GM19468 (cell line): ENCODE data around the gene DHX38.
A peak's percentile ranks its signal among the peaks of the same experiment; 100 is the strongest.
"Not testable (repeated sequence)": the region's sequence is repeated elsewhere in the genome, so short reads cannot be mapped to it uniquely, and the experiment has no call there.

Source experiments
- ATAC-seq: cut with Tn5 transposase; IDR thresholded peaks from one replicate; pipeline ENCODE4 v1.9.1; 2021; ENCODE audit warnings: mild to moderate bottlenecking, moderate library complexity, moderate number of reproducible peaks; ENCODE audit not compliant: unreplicated experiment; ENCODE audit errors: extremely low read depth

Gene DHX38

DNA sequence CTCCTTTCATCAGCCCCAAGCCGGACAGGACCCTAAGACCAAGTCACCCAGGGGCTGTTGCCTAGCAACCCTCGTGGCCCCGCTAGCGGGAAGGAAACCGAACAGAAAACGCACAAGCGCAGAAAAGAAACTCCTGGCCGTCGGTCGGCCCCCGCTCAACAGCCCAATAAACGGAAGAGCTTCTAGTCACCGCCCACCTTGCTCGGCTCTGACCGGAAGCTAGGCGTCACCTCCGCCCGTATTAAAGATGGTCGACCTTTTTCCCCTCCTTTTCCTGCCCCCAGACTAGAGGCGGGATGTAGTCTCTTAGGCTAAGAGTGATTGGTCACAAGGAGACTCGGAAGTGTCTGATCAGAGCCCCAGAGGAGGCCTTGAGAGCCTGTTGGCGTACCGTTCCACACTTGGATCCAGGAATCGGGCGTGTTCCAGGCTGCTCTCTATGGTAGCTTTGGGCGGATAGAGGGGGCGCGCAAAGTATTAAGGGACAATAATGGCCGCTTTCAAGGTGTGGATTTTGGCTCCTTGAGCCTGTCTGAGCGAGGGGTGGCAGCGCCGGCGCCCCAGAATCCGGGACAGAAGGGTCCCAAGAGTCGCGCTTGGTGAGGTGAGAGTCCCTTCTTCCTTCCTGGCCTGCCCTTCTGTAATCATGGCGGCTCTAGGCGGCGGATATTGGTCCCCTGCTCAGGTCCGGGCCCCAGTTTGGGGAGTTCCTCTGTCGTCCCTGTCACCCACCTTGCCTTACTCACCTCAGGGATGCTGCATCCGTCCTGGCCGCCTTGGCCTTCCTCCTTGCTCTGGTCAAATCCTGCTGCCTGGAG lies at the start of gene DHX38, which contains the start of gene TXNL4B:
Gene DHX38, plus strand, starts transcription at position 400 of the 818 bp plus-strand sequence. CDS start 2,311 bp downstream, outside the sequence.
Gene TXNL4B, minus strand, starts transcription at position 173 of the 818 bp plus-strand sequence. CDS start 2,871 bp downstream, outside the sequence.
- peak; percentile 96 for ATAC-seq

- no peak for ATAC-seq
Observed at GRCh38 chr16:72044296-72044695, 49.4 kb upstream of the DHX38 start.

DNA sequence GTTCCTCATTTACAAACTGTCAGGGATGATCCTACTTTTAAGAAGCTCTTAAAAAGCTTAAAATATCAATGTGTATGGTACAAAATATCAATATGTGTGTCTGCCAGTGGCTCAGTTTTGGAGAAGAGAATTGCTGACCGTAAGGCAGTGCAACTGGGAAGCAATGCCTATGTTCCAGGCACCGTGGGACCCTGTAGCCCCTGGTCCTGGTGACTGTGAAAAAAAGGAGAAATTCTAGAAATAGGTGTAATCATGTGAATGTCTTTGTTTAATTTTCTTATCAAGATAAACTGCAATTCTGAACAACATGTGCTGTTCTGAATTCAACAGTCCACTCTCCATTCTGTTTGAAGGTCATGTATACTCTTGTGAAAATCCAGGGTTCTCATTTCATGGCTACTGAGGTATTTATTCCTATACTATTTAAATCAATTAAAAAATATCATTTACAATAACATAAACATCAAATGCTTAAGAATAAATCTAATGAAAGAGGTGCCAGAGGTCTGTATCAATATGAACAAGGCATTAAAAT lies 48.8 kb upstream of the DHX38 start:
- no peak for ATAC-seq

DNA sequence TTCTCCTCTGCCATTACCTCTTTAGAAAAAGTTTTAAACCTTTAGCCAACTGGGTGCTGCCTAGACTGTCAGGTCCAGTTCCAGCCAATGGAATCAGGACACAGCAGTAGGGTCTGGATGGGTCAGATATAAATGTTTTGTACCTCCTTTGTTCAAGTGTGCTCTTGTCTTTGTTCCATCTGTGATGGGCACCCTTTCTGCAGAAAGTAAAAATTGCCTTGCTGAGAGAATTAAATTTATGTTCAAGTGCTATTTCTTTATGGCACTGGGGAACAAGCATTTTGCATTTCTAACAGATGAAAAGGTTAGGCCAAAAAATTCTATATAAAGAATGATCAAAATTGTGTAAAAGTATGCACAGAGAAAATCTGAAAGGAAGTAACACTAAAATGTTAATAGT lies 44.5 kb upstream of the DHX38 start:
- no peak for ATAC-seq

DNA sequence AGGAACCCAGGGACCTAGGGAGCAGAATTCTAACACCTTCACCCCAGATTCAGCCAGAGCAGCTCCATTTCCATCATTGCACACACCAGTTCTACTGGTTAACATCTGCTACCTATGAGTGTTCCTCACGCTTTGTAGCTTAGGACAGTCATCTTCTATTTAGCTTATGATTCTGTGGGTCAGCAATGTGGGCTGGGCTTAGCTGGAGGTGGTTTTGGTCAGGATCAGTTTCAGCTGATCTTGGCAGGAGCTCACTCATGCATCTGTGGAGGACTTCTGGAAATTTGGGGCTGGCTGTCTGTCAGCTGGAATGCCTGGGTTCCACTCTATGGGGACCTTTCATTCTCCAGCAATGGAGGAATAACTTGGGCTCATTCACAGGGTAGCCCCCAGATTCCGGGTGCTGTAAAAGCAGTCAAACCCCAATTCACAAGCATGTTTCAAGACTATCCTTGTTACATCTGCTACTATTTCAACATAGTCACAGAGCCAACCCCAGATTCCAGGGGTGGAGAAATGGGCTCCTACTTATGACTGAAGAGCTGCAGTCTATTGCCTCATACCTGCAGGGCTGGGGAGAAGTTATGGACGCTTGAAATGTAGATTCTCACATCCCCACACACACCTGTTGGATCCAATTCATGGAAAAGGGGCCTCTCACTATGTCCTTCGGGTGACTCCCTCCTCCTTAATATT lies 42.7 kb upstream of the DHX38 start:
- ATAC-seq, result no peak

- ATAC-seq, result no peak
Observed at GRCh38 chr16:72051818-72052217, 41.8 kb upstream of the DHX38 start.

DNA sequence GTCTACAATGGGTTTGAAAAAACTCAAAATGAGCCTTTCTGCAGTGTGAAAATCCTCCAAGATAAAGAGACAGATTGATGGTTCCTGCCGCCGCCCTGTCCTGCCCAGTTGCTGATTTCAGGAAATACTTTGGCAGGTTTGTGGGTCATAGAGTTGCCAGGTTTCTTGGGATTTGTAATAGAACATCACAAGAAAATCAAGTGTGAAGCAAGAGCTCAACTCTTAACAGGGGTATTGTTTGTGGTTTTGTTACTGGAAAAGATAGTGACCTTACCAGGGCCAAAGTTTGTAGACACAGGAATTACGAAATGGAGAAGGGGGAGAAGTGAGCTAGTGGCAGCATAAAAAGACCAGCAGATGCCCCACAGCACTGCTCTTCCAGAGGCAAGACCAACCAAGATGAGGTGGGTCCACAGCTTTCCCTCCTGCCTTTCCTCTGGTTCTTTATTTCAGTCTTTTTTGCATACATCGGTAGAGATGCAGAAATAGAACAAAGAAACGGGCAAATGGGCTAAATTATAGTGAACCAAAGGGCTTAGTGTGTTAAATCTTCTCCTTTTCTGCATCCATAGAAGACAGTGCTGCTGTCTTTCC lies 39.3 kb upstream of the DHX38 start, which contains the start of gene HP:
Gene HP, plus strand, starts transcription at position 252 of the 594 bp plus-strand sequence. Its CDS starts 148 bp downstream, at position 400.
- not testable (repeated sequence) for ATAC-seq

DNA sequence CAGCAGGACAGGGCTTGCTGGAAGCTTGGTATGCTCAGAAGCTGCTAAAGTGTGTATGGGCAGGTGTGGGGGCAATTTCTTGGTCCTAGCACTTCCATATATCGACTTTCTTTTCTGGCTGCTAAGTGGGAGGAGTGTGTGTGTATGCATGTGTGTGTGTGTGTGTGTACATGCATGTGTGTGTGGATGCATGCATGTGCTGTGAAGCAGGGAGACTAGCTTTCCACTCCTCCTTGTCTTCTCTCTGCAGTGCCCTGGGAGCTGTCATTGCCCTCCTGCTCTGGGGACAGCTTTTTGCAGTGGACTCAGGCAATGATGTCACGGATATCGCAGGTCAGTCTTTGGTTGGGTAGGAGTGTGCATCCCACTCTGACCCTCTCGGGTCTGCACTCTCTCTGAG lies 37.7 kb upstream of the DHX38 start:
- ATAC-seq, result no peak

GRCh38 chr16:72057313-72057712 lies 36.3 kb upstream of the DHX38 start:
- ATAC-seq, result not testable (repeated sequence)

DNA sequence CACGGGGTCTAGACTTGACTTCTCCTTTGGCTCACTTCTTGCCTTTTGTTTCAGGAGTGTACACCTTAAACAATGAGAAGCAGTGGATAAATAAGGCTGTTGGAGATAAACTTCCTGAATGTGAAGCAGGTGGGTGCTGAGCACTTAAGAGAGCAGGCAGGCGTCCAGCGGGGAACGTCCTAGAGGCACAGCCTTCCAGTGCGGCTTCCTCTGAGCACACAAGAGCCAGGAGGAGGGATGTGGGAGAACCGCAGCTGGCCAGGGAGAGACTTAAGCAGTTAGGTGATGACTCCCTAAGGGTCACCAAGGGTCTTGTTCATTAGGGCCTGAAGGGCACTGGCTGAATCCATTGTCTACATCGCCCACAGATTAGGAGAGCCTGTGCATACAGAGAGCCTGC lies 34.6 kb upstream of the DHX38 start:
- ATAC-seq, result not testable (repeated sequence)

DNA sequence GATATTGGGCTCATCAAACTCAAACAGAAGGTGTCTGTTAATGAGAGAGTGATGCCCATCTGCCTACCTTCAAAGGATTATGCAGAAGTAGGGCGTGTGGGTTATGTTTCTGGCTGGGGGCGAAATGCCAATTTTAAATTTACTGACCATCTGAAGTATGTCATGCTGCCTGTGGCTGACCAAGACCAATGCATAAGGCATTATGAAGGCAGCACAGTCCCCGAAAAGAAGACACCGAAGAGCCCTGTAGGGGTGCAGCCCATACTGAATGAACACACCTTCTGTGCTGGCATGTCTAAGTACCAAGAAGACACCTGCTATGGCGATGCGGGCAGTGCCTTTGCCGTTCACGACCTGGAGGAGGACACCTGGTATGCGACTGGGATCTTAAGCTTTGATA lies 33.2 kb upstream of the DHX38 start:
- ATAC-seq, result no peak

DNA sequence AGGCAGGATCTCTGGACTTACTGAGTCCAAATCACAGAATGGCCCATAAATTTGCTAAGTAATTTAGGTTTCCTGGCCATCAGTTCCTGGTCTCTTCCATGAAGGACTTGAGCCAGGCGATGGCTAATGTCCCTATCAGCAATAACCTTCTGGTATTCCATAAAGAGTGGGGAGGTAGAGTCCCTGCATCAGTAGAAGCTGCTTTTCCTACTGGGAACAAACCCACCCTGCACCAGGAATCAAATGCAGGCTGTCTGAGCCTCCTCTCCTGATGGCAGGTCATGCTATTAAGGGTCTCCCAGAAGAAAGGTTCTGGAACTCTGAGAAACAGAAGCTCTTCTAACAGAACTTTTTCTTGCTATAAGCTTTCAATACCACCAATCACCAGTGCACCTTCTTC lies 32.1 kb upstream of the DHX38 start:
- no peak for ATAC-seq

GRCh38 chr16:72064361-72064894 lies 29.2 kb upstream of the DHX38 start:
- no peak for ATAC-seq

DNA sequence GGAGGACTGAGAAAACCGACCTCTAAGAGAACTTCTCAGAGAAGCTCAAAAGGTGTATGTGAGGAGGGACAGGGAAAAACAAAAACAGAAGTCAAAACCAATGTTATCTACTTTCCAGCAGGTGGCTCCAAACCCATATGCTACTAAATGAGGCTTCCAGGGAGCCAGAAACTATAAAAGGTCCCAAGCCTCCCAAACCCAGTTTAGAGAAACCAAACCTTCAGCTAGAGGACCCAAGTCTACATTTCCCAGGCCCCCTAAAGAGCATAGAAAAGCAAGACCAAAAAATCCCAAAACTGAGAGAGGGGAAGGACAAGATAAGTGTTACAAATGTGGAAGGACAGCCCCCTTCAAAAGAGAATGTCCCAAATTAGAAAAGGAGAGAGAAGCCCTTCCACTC lies 26.9 kb upstream of the DHX38 start:
- ATAC-seq, result no peak

DNA sequence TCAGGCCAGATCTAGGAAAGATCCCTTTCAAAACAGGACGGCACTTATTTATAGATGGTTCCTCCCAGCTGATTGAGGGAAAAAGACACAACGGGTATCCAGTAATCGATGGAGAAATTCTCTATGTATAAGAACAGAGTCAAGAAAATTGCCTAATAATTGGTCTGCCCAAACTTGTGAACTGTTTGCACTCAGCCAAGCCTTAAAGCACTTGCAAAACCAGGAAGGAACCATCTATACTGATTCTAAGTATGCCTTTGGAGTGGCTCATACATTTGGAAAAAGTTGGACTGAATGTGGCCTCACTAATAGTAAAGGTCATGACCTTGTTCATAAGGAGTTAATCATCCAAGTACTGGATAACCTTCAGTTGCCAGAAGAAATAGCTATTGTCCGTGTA lies 24.7 kb upstream of the DHX38 start:
- ATAC-seq, result no peak

DNA sequence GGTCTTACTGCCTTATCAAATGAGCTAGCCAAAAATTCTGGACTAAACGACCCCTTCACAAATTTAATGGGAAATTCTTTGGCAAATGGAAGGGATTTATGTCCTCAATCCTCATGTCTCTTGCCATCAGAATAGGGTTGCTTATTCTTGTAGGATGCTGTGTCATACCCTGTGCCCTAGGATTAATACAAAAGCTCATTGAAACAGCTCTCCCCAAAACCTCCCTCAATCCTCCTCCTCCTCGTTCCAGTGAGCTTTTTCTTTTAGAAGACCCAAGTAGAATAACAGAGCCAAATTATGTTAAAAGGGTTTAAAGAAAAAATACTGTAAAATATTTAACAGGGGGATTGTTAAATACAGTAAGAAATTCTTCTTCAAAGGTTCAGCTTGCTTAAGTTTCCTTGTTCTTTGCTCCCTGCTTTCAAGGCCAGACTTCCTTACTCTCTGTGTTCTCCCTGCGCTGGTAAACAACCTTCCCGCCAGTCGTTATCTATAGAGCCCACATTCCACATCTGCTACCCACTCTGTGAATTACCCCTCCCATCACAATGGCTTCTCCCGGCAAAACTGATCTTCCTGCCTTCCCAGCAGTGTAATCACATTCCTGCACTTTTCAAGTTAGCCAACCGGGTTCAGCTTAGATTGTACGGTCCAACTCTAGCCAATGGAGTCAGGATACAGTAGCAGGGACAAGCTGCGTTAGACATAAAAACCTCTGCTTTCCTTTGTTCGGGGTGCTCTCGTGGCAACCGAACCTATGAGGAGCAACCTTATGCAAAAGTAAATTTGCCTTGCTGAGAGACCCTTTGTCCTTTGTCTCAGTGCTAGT lies 20.9 kb upstream of the DHX38 start:
- ATAC-seq, result no peak

- no peak for ATAC-seq
Observed at GRCh38 chr16:72073560-72074230, 20.0 kb upstream of the DHX38 start.

DNA sequence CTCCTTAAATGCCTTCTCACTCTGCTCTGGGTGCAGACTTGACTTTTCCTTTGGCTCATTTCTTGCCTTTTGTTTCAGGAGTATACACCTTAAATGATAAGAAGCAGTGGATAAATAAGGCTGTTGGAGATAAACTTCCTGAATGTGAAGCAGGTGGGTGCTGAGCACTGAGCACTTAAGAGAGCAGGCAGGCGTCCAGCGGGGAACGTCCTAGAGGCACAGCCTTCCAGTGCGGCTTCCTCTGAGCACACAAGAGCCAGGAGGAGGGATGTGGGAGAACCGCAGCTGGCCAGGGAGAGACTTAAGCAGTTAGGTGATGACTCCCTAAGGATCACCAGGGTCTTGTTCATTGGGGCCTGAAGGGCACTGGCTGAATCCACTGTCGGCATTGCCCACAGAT lies 18.6 kb upstream of the DHX38 start:
- not testable (repeated sequence) for ATAC-seq
